MM.1S (cell line): ENCODE data around the gene FCHO2.

ENCODE experiments used
- DNase-seq: peaks from one replicate; pipeline ENCODE4 v3.0.0-alpha.2; 2015
- H2AFZ ChIP-seq: fragments of 300-600 bp; sonication (generic); 2 replicates; pipeline ENCODE4 v1.6.0; 2016; ENCODE audit warnings: antibody characterized with exemption, low read length
- H3F3A ChIP-seq: fragments of 300-600 bp; sonication (generic); 2 replicates; pipeline ENCODE4 v1.6.1; 2016; ENCODE audit warnings: mild to moderate bottlenecking, antibody characterized with exemption, low read length, moderate library complexity, mixed read lengths; ENCODE audit not compliant: insufficient read depth
- H3K27ac ChIP-seq: fragments of 300-600 bp; sonication (generic); 2 replicates; pipeline ENCODE4 v1.5.1; 2016; ENCODE audit warnings: mild to moderate bottlenecking, low read length
- H3K27me3 ChIP-seq: fragments of 300-600 bp; sonication (generic); replicated peaks from 2 replicates; pipeline ENCODE4 v1.6.0; 2016; ENCODE audit warnings: low read length; ENCODE audit not compliant: insufficient read depth
- H3K36me3 ChIP-seq: fragments of 300-600 bp; sonication (generic); replicated peaks from 2 replicates; pipeline ENCODE4 v1.6.1; 2016; ENCODE audit warnings: mild to moderate bottlenecking, low read length, mixed read lengths; ENCODE audit not compliant: insufficient read depth
- H3K4me1 ChIP-seq: fragments of 300-600 bp; sonication (generic); 2 replicates; pipeline ENCODE4 v1.6.1; 2016; ENCODE audit warnings: low read length, mixed read lengths
- H3K4me2 ChIP-seq: fragments of 300-600 bp; sonication (generic); 2 replicates; pipeline ENCODE4 v1.6.0; 2016; ENCODE audit warnings: low read depth, low read length
- H3K4me3 ChIP-seq: fragments of 300-600 bp; sonication (generic); 2 replicates; pipeline ENCODE4 v1.5.1; 2016; ENCODE audit warnings: low read length, mixed read lengths
- H3K79me2 ChIP-seq: fragments of 300-600 bp; sonication (generic); 2 replicates; pipeline ENCODE4 v1.6.1; 2016; ENCODE audit warnings: mixed run types, low read length, mixed read lengths
- H3K9ac ChIP-seq: fragments of 300-600 bp; sonication (generic); 2 replicates; pipeline ENCODE4 v1.6.1; 2016; ENCODE audit warnings: low read length, mixed read lengths
- H3K9me2 ChIP-seq: fragments of 300-600 bp; sonication (generic); replicated peaks from 2 replicates; pipeline ENCODE4 v1.6.1; 2016; ENCODE audit warnings: mild to moderate bottlenecking, low read length, mixed read lengths; ENCODE audit not compliant: insufficient read depth
- H3K9me3 ChIP-seq: fragments of 300-600 bp; sonication (generic); replicated peaks from 2 replicates; pipeline ENCODE4 v1.6.1; 2016; ENCODE audit warnings: mild to moderate bottlenecking, low read length, mixed read lengths; ENCODE audit not compliant: insufficient read depth
- H4K20me1 ChIP-seq: fragments of 300-600 bp; sonication (generic); 2 replicates; pipeline ENCODE4 v1.6.1; 2016; ENCODE audit warnings: mild to moderate bottlenecking, low read length, moderate library complexity, mixed read lengths; ENCODE audit not compliant: insufficient read depth
- CTCF ChIP-seq: fragments of 300-600 bp; sonication (generic); IDR thresholded peaks from 2 replicates; pipeline ENCODE4 v1.5.1; 2016; ENCODE audit warnings: antibody characterized with exemption, low read length, mixed read lengths
- EZH2 ChIP-seq: fragments of 300-600 bp; sonication (generic); optimal IDR thresholded peaks from 2 replicates; pipeline ENCODE3; 2017; ENCODE audit warnings: low read depth, mild to moderate bottlenecking, antibody characterized with exemption, low read length, mixed read lengths
- EZH2phosphoT487 ChIP-seq: fragments of 300-600 bp; sonication (generic); IDR thresholded peaks from 2 replicates; pipeline ENCODE4 v1.6.1; 2018; ENCODE audit warnings: antibody characterized with exemption, low read length

Gene FCHO2

GRCh38 chr5:72936893-72937292, 18.9 kb upstream of the FCHO2 start:
- Histone ChIP-seq H2AFZ (no peak overlapping the region), H3K27me3 (no peaks in the 10 kb centered on the region), H3K9ac (no peak overlapping the region), H3K79me2 (no peaks in the 10 kb centered on the region), H3K36me3 (no peaks in the 10 kb centered on the region), H3F3A (no peaks in the 10 kb centered on the region), H3K4me2 (no peak overlapping the region), H3K4me1 (no peaks in the 10 kb centered on the region), H3K9me3 (no peaks in the 10 kb centered on the region), H4K20me1 (no peaks in the 10 kb centered on the region), H3K4me3 (no peak overlapping the region), H3K9me2 (no peaks in the 10 kb centered on the region), H3K27ac (no peak overlapping the region)
- no peak for TF ChIP-seq EZH2
- no peak for TF ChIP-seq CTCF
- no peak for TF ChIP-seq EZH2phosphoT487
- DNase-seq = no peak

- no peaks in the 10 kb centered on the region for H3K79me2 ChIP-seq
- H3K27me3 ChIP-seq = no peaks in the 10 kb centered on the region
- H4K20me1 ChIP-seq = no peaks in the 10 kb centered on the region
- H3K27ac ChIP-seq = no peak overlapping the region
- no peaks in the 10 kb centered on the region for H3F3A ChIP-seq
- H3K36me3 ChIP-seq = no peaks in the 10 kb centered on the region
- H3K4me1 ChIP-seq = no peaks in the 10 kb centered on the region
- no peak overlapping the region for H2AFZ ChIP-seq
- H3K9ac ChIP-seq = no peak overlapping the region
- H3K9me3 ChIP-seq = no peaks in the 10 kb centered on the region
- no peak overlapping the region for H3K4me2 ChIP-seq
- no peak overlapping the region for H3K4me3 ChIP-seq
- no peaks in the 10 kb centered on the region for H3K9me2 ChIP-seq
- TF ChIP-seq EZH2phosphoT487 = no peak
- no peak for TF ChIP-seq EZH2
- no peak for TF ChIP-seq CTCF
- no peak for DNase-seq
Observed at GRCh38 chr5:72937517-72938061, 18.3 kb upstream of the FCHO2 start.

- Histone ChIP-seq H3K4me2 (no peak overlapping the region), H3K4me3 (no peak overlapping the region), H3K9me2 (no peaks in the 10 kb centered on the region), H3K27ac (no peak overlapping the region), H3K9me3 (no peaks in the 10 kb centered on the region), H3F3A (no peaks in the 10 kb centered on the region), H2AFZ (no peak overlapping the region), H3K9ac (no peak overlapping the region), H4K20me1 (no peaks in the 10 kb centered on the region), H3K27me3 (no peaks in the 10 kb centered on the region), H3K4me1 (no peaks in the 10 kb centered on the region), H3K36me3 (no peaks in the 10 kb centered on the region), H3K79me2 (no peaks in the 10 kb centered on the region)
- no peak for DNase-seq
- TF ChIP-seq CTCF = no peak
- no peak for TF ChIP-seq EZH2
- no peak for TF ChIP-seq EZH2phosphoT487
Observed at GRCh38 chr5:72938206-72938605, 17.6 kb upstream of the FCHO2 start.
